Measurements from ENCODE around the gene COL23A1. TPM values are rescaled to one million over a fixed set of nuclear protein-coding genes. Genes with fewer than 3 reads are reported as not detected.
"Not testable (repeated sequence)": the region's sequence is repeated elsewhere in the genome, so short reads cannot be mapped to it uniquely, and the experiment has no call there.

Gene COL23A1
- total RNA-seq, 4 donors from 2014 or later = 7.9 to 20.4 (median 12.0) TPM

- DNase-seq (ENCODE audit: low spot score in 2 of 2) = no peak
- WGBS, 2 donors = 61 to 67% methylated on average over 8 of the region's 8 CpGs
- no peak overlapping the region for H3K4me3 ChIP-seq
- H3K4me1 ChIP-seq = peaks cover 0 to 54% (median 8%) of the 10 kb centered on the region in 4 donors
- H3K27me3 ChIP-seq = peaks cover 0 to 13% of the 10 kb centered on the region in 2 donors
- peaks cover 0 to 1% (median 0%) of the 10 kb centered on the region in 3 donors for H3K36me3 ChIP-seq
- TF ChIP-seq POLR2A (IDR thresholded peaks at IDR 0.05) (no peak), EP300 (IDR thresholded peaks at IDR 0.05) (no peak)
- TF ChIP-seq, protein P1, sequence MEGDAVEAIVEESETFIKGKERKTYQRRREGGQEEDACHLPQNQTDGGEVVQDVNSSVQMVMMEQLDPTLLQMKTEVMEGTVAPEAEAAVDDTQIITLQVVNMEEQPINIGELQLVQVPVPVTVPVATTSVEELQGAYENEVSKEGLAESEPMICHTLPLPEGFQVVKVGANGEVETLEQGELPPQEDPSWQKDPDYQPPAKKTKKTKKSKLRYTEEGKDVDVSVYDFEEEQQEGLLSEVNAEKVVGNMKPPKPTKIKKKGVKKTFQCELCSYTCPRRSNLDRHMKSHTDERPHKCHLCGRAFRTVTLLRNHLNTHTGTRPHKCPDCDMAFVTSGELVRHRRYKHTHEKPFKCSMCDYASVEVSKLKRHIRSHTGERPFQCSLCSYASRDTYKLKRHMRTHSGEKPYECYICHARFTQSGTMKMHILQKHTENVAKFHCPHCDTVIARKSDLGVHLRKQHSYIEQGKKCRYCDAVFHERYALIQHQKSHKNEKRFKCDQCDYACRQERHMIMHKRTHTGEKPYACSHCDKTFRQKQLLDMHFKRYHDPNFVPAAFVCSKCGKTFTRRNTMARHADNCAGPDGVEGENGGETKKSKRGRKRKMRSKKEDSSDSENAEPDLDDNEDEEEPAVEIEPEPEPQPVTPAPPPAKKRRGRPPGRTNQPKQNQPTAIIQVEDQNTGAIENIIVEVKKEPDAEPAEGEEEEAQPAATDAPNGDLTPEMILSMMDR (IDR thresholded peaks at IDR 0.05) = no peak
- no peaks in the 10 kb centered on the region for H3K9me3 ChIP-seq
- H3K27ac ChIP-seq = no peak overlapping the region
Measured at GRCh38 chr5:178588769-178589168, 1.4 kb downstream of the COL23A1 start.

DNA sequence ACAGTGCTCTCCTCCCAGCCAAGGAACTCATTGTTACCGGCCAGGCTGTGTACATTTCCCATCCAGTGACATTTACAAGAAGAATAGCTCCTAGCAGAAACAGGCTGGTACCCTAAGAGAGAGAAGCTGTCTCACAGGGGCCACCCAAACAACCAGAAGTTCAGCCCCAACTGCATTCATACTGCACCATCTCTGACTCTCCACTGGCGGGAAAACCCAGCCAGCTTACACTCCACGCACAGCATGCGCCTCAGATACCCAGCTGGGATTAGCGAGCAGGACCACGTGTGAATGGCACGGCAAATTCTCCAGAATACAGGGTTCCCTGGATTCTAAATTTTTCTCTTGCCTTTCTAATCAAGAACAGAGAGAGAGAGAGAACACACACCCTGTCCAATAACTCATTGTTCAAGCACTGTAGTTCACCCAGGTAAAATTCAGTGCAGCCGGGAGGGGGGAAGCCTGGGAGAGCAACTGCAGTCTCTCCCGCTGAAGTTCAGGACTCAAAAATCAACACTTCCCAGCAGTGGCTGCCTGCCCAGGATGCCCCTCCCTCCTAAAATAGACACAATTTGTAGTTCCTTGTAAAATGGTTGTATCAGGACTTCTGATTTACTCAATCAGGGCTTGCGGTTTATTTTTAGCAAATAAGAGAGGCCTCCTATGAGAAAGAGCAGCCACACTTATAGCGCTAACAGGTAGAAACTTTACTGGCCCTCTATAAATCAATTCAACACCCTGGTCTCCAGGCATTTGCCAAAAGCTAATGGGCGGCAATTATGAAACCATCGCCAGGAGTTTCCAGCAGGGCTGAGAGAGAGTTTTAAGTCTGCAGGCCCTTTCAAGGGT, 2.2 kb downstream of the COL23A1 start:
- Histone ChIP-seq H3K27me3 (peaks cover 0 to 13% of the 10 kb centered on the region in 2 donors), H3K9me3 (no peaks in the 10 kb centered on the region), H3K36me3 (no peaks in the 10 kb centered on the region), H3K4me3 (no peak overlapping the region), H3K4me1 (peaks cover 0 to 54% (median 8%) of the 10 kb centered on the region in 4 donors), H3K27ac (peak overlapping the region in 2 of 4 donors; percentile 26 to 41)
- DNase-seq (ENCODE audit: low spot score in 2 of 2) = no peak
- TF ChIP-seq, protein P1 (IDR thresholded peaks at IDR 0.05) = no peak
- 36 to 42% methylated on average over 13 of the region's 13 CpGs for WGBS, 2 donors

DNA sequence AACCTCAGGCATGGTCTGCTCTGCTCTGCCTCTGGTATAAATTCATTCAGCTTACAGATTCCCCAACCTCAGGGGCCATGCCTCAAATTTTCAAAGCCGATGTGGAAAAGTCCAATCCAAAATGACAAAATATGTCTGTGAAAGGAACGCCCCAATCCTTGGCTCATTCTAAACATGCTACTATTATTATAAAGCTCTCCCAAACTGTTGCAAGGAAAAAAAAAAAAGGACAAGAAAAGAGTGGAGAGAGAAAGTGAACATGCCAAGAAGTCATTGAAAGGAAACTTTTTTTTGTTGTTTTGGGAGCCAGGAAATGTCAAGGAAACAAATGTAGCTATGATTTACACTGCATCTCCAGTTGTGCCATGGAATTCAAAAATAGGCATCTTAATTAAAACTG, 3.8 kb downstream of the COL23A1 start:
- Histone ChIP-seq H3K4me1 (peaks cover 0 to 54% (median 8%) of the 10 kb centered on the region in 4 donors), H3K4me3 (no peak overlapping the region), H3K27me3 (peaks cover 0 to 13% of the 10 kb centered on the region in 2 donors), H3K9me3 (no peaks in the 10 kb centered on the region), H3K27ac (peak overlapping the region in 2 of 4 donors; percentile 26 to 55), H3K36me3 (no peaks in the 10 kb centered on the region)
- WGBS, 2 donors = 37 to 43% methylated on average over 2 of the region's 2 CpGs
- TF ChIP-seq EP300 (IDR thresholded peaks at IDR 0.05) (no peak), POLR2A (IDR thresholded peaks at IDR 0.05) (no peak)
- TF ChIP-seq, protein P1 (IDR thresholded peaks at IDR 0.05) = no peak
- no peak for DNase-seq (ENCODE audit: low spot score in 2 of 2)

DNA sequence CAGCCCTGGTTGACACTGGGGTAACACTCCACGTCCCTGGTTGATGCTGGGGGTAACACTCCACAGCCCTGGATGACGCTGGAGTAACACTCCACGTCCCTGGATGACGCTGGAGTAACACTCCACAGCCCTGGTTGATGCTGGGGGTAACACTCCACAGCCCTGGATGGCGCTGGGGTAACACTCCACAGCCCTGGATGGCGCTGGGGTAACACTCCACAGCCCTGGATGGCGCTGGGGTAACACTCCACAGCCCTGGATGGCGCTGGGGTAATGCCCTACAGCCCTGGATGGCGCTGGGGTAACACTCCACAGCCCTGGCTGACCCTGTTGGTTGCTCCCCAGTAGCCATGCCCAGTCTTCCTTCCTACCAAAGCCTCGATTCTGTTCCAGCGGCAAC, 4.8 kb downstream of the COL23A1 start:
- not testable (repeated sequence) for H3K9me3 ChIP-seq, H3K4me3 ChIP-seq, H3K27ac ChIP-seq, H3K36me3 ChIP-seq
- peak in 1 of 2 donors; percentile 37 for DNase-seq (ENCODE audit: low spot score in 2 of 2)
- Histone ChIP-seq H3K4me1 (peaks cover 0 to 48% (median 7%) of the 10 kb centered on the region in 4 donors), H3K27me3 (peaks cover 0 to 13% of the 10 kb centered on the region in 2 donors)
- 85 to 88% methylated on average over 11 of the region's 11 CpGs for WGBS, 2 donors

GRCh38 chr5:178583279-178583678, 6.9 kb downstream of the COL23A1 start:
- peaks cover 0 to 6% of the 10 kb centered on the region in 2 donors for H3K27me3 ChIP-seq
- no peaks in the 10 kb centered on the region for H3K36me3 ChIP-seq
- DNase-seq (ENCODE audit: low spot score in 2 of 2) = no peak
- WGBS, 2 donors = 87 to 89% methylated on average over 8 of the region's 8 CpGs
- H3K27ac ChIP-seq = no peak overlapping the region
- H3K9me3 ChIP-seq = no peaks in the 10 kb centered on the region
- peaks cover 0 to 28% (median 2%) of the 10 kb centered on the region in 4 donors for H3K4me1 ChIP-seq
- TF ChIP-seq, protein P1 (IDR thresholded peaks at IDR 0.05) = no peak
- no peak for TF ChIP-seq EP300 (IDR thresholded peaks at IDR 0.05)
- no peak for TF ChIP-seq POLR2A (IDR thresholded peaks at IDR 0.05)
- H3K4me3 ChIP-seq = no peak overlapping the region

Data from tibial nerve (tissue), 4 donors.